ENCODE measurements around the gene C6orf58. TPM values are rescaled to one million over a fixed set of nuclear protein-coding genes. Genes with fewer than 3 reads are reported as not detected.

The C6orf58 gene
- polyA plus RNA-seq, 1 donor from 2014 or later: 0.97 TPM

DNA sequence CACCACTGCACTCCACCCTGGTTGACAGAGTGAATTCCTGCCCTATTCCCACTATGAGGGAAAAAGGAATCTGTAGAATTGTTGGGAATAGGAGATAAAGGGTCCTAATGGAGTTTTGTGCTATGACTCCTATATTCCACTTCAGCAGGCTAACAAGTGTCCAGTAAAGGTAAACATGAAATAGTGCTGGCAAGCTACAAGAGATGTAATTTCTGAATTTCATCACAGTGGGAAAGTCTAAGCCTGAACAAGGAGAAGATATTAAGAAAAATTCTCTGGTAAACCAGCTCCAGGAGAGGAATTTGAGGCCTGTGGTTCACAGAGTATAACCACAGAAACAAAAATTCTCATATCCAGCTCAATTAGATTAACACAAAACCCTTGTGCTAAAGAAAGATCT is 10.3 kb upstream of the C6orf58 start:
- no peaks in the 10 kb centered on the region for H3K9me2 ChIP-seq (ENCODE audit: insufficient read depth, low read length)
- no peak overlapping the region for H3K4me3 ChIP-seq (ENCODE audit: low read length)
- no peak overlapping the region for H3K4me2 ChIP-seq (ENCODE audit: low read length)
- no peaks in the 10 kb centered on the region for H3K27me3 ChIP-seq (ENCODE audit: insufficient read depth, low read depth, low read length)
- no peak overlapping the region for H3K9ac ChIP-seq (ENCODE audit: low read length)
- H3K9me3 ChIP-seq (ENCODE audit: low read length): no peaks in the 10 kb centered on the region
- H3K36me3 ChIP-seq (ENCODE audit: insufficient read depth, low read length): no peaks in the 10 kb centered on the region
- H3K27ac ChIP-seq (ENCODE audit: low read length): no peak overlapping the region
- TF ChIP-seq EZH2 (IDR thresholded peaks at IDR 0.05; ENCODE audit: borderline replicate concordance, insufficient read depth, low read length, poor library complexity, severe bottlenecking) (no peak), SMC3 (conservative IDR thresholded peaks at IDR 0.05; ENCODE audit: poor library complexity) (no peak), RAD21 (conservative IDR thresholded peaks at IDR 0.05) (no peak), POLR2AphosphoS5 (IDR thresholded peaks at IDR 0.05) (no peak), EP300 (conservative IDR thresholded peaks at IDR 0.05; ENCODE audit: poor library complexity, severe bottlenecking) (no peak), TAF1 (IDR thresholded peaks at IDR 0.05; ENCODE audit: low read depth) (no peak), MXI1 (conservative IDR thresholded peaks at IDR 0.05; ENCODE audit: poor library complexity, severe bottlenecking) (no peak)
- TF ChIP-seq, protein P1, sequence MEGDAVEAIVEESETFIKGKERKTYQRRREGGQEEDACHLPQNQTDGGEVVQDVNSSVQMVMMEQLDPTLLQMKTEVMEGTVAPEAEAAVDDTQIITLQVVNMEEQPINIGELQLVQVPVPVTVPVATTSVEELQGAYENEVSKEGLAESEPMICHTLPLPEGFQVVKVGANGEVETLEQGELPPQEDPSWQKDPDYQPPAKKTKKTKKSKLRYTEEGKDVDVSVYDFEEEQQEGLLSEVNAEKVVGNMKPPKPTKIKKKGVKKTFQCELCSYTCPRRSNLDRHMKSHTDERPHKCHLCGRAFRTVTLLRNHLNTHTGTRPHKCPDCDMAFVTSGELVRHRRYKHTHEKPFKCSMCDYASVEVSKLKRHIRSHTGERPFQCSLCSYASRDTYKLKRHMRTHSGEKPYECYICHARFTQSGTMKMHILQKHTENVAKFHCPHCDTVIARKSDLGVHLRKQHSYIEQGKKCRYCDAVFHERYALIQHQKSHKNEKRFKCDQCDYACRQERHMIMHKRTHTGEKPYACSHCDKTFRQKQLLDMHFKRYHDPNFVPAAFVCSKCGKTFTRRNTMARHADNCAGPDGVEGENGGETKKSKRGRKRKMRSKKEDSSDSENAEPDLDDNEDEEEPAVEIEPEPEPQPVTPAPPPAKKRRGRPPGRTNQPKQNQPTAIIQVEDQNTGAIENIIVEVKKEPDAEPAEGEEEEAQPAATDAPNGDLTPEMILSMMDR (IDR thresholded peaks at IDR 0.05; ENCODE audit: poor library complexity, severe bottlenecking): no peak
- TF ChIP-seq, protein P2, sequence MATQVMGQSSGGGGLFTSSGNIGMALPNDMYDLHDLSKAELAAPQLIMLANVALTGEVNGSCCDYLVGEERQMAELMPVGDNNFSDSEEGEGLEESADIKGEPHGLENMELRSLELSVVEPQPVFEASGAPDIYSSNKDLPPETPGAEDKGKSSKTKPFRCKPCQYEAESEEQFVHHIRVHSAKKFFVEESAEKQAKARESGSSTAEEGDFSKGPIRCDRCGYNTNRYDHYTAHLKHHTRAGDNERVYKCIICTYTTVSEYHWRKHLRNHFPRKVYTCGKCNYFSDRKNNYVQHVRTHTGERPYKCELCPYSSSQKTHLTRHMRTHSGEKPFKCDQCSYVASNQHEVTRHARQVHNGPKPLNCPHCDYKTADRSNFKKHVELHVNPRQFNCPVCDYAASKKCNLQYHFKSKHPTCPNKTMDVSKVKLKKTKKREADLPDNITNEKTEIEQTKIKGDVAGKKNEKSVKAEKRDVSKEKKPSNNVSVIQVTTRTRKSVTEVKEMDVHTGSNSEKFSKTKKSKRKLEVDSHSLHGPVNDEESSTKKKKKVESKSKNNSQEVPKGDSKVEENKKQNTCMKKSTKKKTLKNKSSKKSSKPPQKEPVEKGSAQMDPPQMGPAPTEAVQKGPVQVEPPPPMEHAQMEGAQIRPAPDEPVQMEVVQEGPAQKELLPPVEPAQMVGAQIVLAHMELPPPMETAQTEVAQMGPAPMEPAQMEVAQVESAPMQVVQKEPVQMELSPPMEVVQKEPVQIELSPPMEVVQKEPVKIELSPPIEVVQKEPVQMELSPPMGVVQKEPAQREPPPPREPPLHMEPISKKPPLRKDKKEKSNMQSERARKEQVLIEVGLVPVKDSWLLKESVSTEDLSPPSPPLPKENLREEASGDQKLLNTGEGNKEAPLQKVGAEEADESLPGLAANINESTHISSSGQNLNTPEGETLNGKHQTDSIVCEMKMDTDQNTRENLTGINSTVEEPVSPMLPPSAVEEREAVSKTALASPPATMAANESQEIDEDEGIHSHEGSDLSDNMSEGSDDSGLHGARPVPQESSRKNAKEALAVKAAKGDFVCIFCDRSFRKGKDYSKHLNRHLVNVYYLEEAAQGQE (IDR thresholded peaks at IDR 0.05; ENCODE audit: borderline replicate concordance): no peak
- H3F3A ChIP-seq (ENCODE audit: insufficient read depth, low read length, poor library complexity, severe bottlenecking): no peaks in the 10 kb centered on the region
- H2AFZ ChIP-seq (ENCODE audit: low read depth, low read length): no peak overlapping the region
- H3K79me2 ChIP-seq (replicated peaks; ENCODE audit: insufficient read depth, low read length): no peaks in the 10 kb centered on the region
- no peaks in the 10 kb centered on the region for H4K20me1 ChIP-seq (ENCODE audit: insufficient read depth)

DNA sequence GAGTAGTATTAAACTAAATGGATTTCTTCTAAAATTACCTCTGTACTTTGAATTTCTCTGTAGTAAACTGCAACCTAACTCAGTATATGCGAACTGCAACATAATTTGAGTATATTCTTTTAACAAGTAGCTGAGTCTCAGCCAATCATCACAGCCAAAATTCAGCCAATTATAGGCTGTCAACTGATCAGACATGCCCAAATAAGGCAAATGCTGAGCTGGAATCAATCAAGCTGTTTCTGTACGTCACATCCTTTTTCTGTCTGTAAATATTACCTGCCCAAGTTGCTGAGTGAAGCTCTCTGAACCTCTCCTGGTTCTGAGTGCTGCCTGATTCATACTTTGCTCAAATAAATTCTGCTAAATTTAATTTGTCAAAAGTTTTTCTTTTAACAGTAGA is 9.5 kb upstream of the C6orf58 start:
- Histone ChIP-seq H3K36me3 (ENCODE audit: insufficient read depth, low read length) (no peaks in the 10 kb centered on the region), H3F3A (ENCODE audit: insufficient read depth, low read length, poor library complexity, severe bottlenecking) (no peaks in the 10 kb centered on the region), H3K4me2 (ENCODE audit: low read length) (no peak overlapping the region), H3K9me2 (ENCODE audit: insufficient read depth, low read length) (no peaks in the 10 kb centered on the region), H2AFZ (ENCODE audit: low read depth, low read length) (no peak overlapping the region), H3K9me3 (ENCODE audit: low read length) (no peaks in the 10 kb centered on the region), H4K20me1 (ENCODE audit: insufficient read depth) (no peaks in the 10 kb centered on the region), H3K4me3 (ENCODE audit: low read length) (no peak overlapping the region), H3K79me2 (replicated peaks; ENCODE audit: insufficient read depth, low read length) (no peaks in the 10 kb centered on the region), H3K27me3 (ENCODE audit: insufficient read depth, low read depth, low read length) (no peaks in the 10 kb centered on the region), H3K9ac (ENCODE audit: low read length) (no peak overlapping the region), H3K27ac (ENCODE audit: low read length) (no peak overlapping the region)
- TF ChIP-seq, protein P2 (IDR thresholded peaks at IDR 0.05; ENCODE audit: borderline replicate concordance): no peak
- TF ChIP-seq POLR2AphosphoS5 (IDR thresholded peaks at IDR 0.05) (no peak), SMC3 (conservative IDR thresholded peaks at IDR 0.05; ENCODE audit: poor library complexity) (no peak), EZH2 (IDR thresholded peaks at IDR 0.05; ENCODE audit: borderline replicate concordance, insufficient read depth, low read length, poor library complexity, severe bottlenecking) (no peak), RAD21 (conservative IDR thresholded peaks at IDR 0.05) (no peak), TAF1 (IDR thresholded peaks at IDR 0.05; ENCODE audit: low read depth) (no peak), EP300 (conservative IDR thresholded peaks at IDR 0.05; ENCODE audit: poor library complexity, severe bottlenecking) (no peak), MXI1 (conservative IDR thresholded peaks at IDR 0.05; ENCODE audit: poor library complexity, severe bottlenecking) (no peak)
- TF ChIP-seq, protein P1 (IDR thresholded peaks at IDR 0.05; ENCODE audit: poor library complexity, severe bottlenecking): no peak
